ENCODE data around the gene C2orf72. TPM values are rescaled to one million over a fixed set of nuclear protein-coding genes. Genes with fewer than 3 reads are reported as not detected.

Gene C2orf72
- total and polyA plus RNA-seq, 2 of the 13 experiments (the other 11 are each of a cell fraction or from before 2014, with no cell fraction given) = 147 to 203 TPM

DNA sequence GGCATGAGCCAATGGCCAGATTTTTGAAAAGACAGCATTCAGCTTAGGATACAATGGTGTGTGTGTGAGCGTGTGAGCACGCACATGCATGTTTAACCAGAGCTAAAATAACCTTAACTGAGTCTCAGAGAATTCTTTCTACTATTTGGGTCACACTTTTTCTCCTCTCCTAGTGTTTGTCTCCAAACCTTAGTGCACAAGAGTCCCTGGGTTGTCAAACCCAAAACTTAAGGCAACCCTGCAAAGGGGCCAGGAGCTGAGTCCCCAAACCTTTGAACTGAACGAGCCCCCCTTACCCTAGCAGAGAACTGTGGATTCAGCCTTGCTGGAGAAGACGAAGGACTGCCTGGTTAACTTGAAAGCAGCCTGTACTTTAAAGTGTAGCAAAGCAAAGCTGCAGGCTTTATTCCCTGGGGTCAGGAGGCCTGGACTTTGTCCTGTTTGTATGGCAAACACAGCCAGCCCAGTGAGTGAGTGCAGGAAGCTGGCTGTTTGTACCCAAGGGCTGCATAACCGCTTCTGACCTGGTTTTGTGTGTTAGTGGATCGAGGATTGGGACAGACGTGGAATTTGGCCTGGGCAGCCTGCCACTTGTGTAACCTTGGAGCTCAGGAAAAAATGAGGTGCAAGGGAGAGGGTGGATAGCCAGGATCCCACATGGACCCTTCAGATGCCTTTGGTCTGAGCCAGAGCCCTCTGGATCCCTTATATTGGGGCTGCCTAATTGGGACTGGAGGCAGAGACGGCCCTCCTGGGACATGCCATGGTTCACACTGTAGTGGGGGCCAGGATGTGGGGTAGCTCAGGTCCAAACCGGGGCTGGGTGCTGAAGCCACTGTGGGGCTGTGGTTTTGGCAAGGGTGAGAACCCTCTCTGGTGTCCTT lies 12.9 kb downstream of the C2orf72 start (continued):
- TF ChIP-seq ZNF556 (CRISPR knock-in tag; IDR thresholded peaks at IDR 0.05; ENCODE audit: borderline replicate concordance) = 0 out of 2 replicates have a peak, but pooled peaks have one; percentile 88
- no peak for TF ChIP-seq RAD51 (IDR thresholded peaks at IDR 0.05; ENCODE audit: borderline replicate concordance)
- TF ChIP-seq MED1 (CRISPR knock-in tag; IDR thresholded peaks at IDR 0.05) = peak; percentile 100
- peak; percentile 77; the same call in 1 of the 2 replicates for TF ChIP-seq ZNF136 (CRISPR knock-in tag; IDR thresholded peaks at IDR 0.05; ENCODE audit: low read depth)
- peak in 1 of 2 experiments; percentile 97; a peak in 2 of 4 replicates for TF ChIP-seq KLF16 (CRISPR knock-in tag; IDR thresholded peaks at IDR 0.05)
- no peak; the same call in 1 of the 2 replicates for TF ChIP-seq SNAPC5 (CRISPR knock-in tag; IDR thresholded peaks at IDR 0.05; ENCODE audit: borderline replicate concordance)
- TF ChIP-seq ZNF800 (CRISPR knock-in tag; IDR thresholded peaks at IDR 0.05) = peak; percentile 98
- peak; percentile 86 for TF ChIP-seq SP4 (CRISPR knock-in tag; IDR thresholded peaks at IDR 0.05)
- TF ChIP-seq, protein P1, sequence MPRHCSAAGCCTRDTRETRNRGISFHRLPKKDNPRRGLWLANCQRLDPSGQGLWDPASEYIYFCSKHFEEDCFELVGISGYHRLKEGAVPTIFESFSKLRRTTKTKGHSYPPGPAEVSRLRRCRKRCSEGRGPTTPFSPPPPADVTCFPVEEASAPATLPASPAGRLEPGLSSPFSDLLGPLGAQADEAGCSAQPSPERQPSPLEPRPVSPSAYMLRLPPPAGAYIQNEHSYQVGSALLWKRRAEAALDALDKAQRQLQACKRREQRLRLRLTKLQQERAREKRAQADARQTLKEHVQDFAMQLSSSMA (CRISPR knock-in tag; IDR thresholded peaks at IDR 0.05) = peak; percentile 80; the same call in 1 of the 2 replicates
- no peak for TF ChIP-seq JARID2 (CRISPR knock-in tag; IDR thresholded peaks at IDR 0.05; ENCODE audit: insufficient replicate concordance)
- TF ChIP-seq GATAD1 (CRISPR knock-in tag; IDR thresholded peaks at IDR 0.05) = peak; percentile 83
- no peak for TF ChIP-seq ZNF207 (IDR thresholded peaks at IDR 0.05; ENCODE audit: borderline replicate concordance)
- no peak for TF ChIP-seq NFE2 (CRISPR knock-in tag; IDR thresholded peaks at IDR 0.05)
- no peak; the same call in 1 of the 2 replicates for TF ChIP-seq KLF9 (CRISPR knock-in tag; IDR thresholded peaks at IDR 0.05; ENCODE audit: low read depth)
- TF ChIP-seq ZNF264 (CRISPR knock-in tag; IDR thresholded peaks at IDR 0.05) = peak; percentile 99
- TF ChIP-seq AKNA (CRISPR knock-in tag; IDR thresholded peaks at IDR 0.05; ENCODE audit: borderline replicate concordance) = 0 out of 2 replicates have a peak, but pooled peaks have one; percentile 12
- no peak for TF ChIP-seq PBX2 (CRISPR knock-in tag; IDR thresholded peaks at IDR 0.05)

Measured in HepG2 (cell line).